ENCODE results near the gene SLC6A11. TPM values are rescaled to one million over a fixed set of nuclear protein-coding genes. Genes with fewer than 3 reads are reported as not detected.

The SLC6A11 gene
- total and polyA plus RNA-seq, 2 donors (not counting 3 experiments of a cell fraction or from before 2014, with no cell fraction given) = not detected

DNA sequence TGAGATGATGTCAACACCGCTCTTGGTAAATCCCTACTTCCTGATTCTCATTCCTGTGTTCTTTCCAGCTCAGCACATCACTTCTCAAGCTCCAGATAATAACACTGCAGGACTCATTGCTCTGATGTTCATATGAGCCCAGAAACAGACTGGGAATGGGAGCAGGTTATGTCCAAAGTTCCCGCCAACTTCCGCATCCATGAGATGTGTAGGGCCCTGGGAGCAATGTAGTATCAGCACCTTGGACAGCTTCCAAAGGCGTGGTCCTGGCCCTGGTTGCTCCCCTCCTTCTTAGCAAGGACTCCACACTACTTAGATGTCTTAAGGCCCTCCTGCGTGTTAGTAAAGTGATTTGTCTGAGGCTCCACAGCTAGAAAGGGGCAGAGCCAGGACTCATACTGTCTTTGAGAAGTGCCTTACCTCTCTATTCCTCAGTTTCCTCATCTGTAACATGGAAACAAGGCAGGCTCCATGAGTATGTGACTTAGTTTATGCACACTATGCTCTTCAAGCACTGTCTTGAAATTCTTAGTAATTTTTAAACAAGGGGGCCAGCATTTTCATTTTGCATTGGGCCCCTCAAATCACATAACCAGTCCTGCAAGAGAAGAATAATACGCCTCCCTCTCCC is 148.6 kb downstream of the SLC6A11 start:
- dilution Hi-C loops (cut with MboI; ENCODE audit: extremely low pct_ligation_motif_present, low sequenced_read_pairs) = no loop called here
- Histone ChIP-seq H3K4me2 (ENCODE audit: insufficient read depth, low read length) (no peak overlapping the region), H3K9me3 (replicated peaks; ENCODE audit: control insufficient read depth, insufficient read depth, low read length) (no peaks in the 10 kb centered on the region), H4K20me1 (replicated peaks; ENCODE audit: control insufficient read depth, extremely low read depth, insufficient read depth, low read length) (no peaks in the 10 kb centered on the region), H3K4me1 (ENCODE audit: control insufficient read depth, extremely low read depth, insufficient read depth, low read length) (no peaks in the 10 kb centered on the region), H3K9ac (replicated peaks; ENCODE audit: extremely low read depth, insufficient read depth, low read length) (no peak overlapping the region), H3K79me2 (ENCODE audit: control insufficient read depth, insufficient read depth, low read length) (no peaks in the 10 kb centered on the region), H3K9me1 (replicated peaks; ENCODE audit: control insufficient read depth, extremely low read depth, insufficient read depth, low read length) (no peaks in the 10 kb centered on the region), H3K36me3 (ENCODE audit: control insufficient read depth in 2 of 2, extremely low read depth in 1 of 2, insufficient read depth in 2 of 2, low read length in 2 of 2) (no peaks in the 10 kb centered on the region), H3K27ac (ENCODE audit: insufficient read depth, low read depth, low read length) (no peak overlapping the region), H3K4me3 (replicated peaks in 1 of 3; ENCODE audit: insufficient read depth in 1 of 3, low read depth in 1 of 3, low read length in 3 of 3) (no peak overlapping the region), H2AFZ (ENCODE audit: low read depth, low read length) (no peak overlapping the region), H3K27me3 (ENCODE audit: control insufficient read depth in 2 of 2, insufficient read depth in 2 of 2, low read length in 2 of 2) (no peaks in the 10 kb centered on the region)
- no TSS peak for BruUV-seq (replicated peaks)
- intact Hi-C loops (cut with micrococcal nuclease) = loop anchor here (5.0 kb wide), 1 partner anchor 1997 kb away; no protein-coding TSS in a partner anchor
- POLR2A ChIA-PET = no interaction called here
- CTCF ChIA-PET = no interaction called here
- DNase-seq (ENCODE audit: low read depth, low spot score) = peak; percentile 15
- TF ChIP-seq EZH2 (IDR thresholded peaks at IDR 0.05; ENCODE audit: borderline replicate concordance, low read depth, low read length, severe bottlenecking) (no peak), POLR2AphosphoS5 (IDR thresholded peaks at IDR 0.05; ENCODE audit: insufficient read depth, low read depth, low read length) (no peak), POLR2A (IDR thresholded peaks at IDR 0.05; ENCODE audit: low read depth, low read length) (no peak), MYC (IDR thresholded peaks at IDR 0.05; ENCODE audit: low read depth, low read length) (no peak), GATA2 (IDR thresholded peaks at IDR 0.05; ENCODE audit: insufficient read depth, insufficient read length, low read depth, low read length) (no peak), FOS (IDR thresholded peaks at IDR 0.05; ENCODE audit: borderline replicate concordance, insufficient read depth, low read length) (no peak), JUN (IDR thresholded peaks at IDR 0.05; ENCODE audit: borderline replicate concordance, insufficient read depth, insufficient read length, low read depth) (no peak)
- TF ChIP-seq, protein P1, sequence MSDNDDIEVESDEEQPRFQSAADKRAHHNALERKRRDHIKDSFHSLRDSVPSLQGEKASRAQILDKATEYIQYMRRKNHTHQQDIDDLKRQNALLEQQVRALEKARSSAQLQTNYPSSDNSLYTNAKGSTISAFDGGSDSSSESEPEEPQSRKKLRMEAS (IDR thresholded peaks at IDR 0.05; ENCODE audit: insufficient read depth, insufficient read length) = no peak
- TF ChIP-seq, protein P2, sequence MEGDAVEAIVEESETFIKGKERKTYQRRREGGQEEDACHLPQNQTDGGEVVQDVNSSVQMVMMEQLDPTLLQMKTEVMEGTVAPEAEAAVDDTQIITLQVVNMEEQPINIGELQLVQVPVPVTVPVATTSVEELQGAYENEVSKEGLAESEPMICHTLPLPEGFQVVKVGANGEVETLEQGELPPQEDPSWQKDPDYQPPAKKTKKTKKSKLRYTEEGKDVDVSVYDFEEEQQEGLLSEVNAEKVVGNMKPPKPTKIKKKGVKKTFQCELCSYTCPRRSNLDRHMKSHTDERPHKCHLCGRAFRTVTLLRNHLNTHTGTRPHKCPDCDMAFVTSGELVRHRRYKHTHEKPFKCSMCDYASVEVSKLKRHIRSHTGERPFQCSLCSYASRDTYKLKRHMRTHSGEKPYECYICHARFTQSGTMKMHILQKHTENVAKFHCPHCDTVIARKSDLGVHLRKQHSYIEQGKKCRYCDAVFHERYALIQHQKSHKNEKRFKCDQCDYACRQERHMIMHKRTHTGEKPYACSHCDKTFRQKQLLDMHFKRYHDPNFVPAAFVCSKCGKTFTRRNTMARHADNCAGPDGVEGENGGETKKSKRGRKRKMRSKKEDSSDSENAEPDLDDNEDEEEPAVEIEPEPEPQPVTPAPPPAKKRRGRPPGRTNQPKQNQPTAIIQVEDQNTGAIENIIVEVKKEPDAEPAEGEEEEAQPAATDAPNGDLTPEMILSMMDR (IDR thresholded peaks at IDR 0.05; ENCODE audit: extremely low read depth in 1 of 2, insufficient read depth in 1 of 2, low read depth in 1 of 2, low read length in 2 of 2) = no peak
- FAIRE-seq = no peak
